GM12872 (cell line): Measurements from ENCODE around the gene THOP1.

Source experiments
- CTCF ChIP-seq: IDR thresholded peaks from 3 replicates; pipeline ENCODE4 v1.5.1; 2011; ENCODE audit warnings: low read depth, mild to moderate bottlenecking, low read length, moderate library complexity; ENCODE audit not compliant: insufficient read depth

THOP1 gene

GRCh38 chr19:2822846-2823245 is 37.5 kb downstream of the THOP1 start:
- TF ChIP-seq CTCF: no peak

GRCh38 chr19:2823646-2824045 is 38.3 kb downstream of the THOP1 start:
- TF ChIP-seq CTCF: no peak

GRCh38 chr19:2824129-2824528 is 38.8 kb downstream of the THOP1 start:
- TF ChIP-seq CTCF: no peak

- no peak for TF ChIP-seq CTCF
Measured at GRCh38 chr19:2827022-2827421, 41.7 kb downstream of the THOP1 start.

GRCh38 chr19:2827840-2828489 is 42.7 kb downstream of the THOP1 start:
- no peak for TF ChIP-seq CTCF

- no peak for TF ChIP-seq CTCF
Measured at GRCh38 chr19:2834294-2834871, 49.1 kb downstream of the THOP1 start.

GRCh38 chr19:2837430-2837829 is 52.1 kb downstream of the THOP1 start:
- no peak for TF ChIP-seq CTCF
